D721Med (cell line): ENCODE results near the gene GSTM5.

Experiments
- DNase-seq: peaks from one replicate; pipeline ENCODE4 v3.0.0; 2011; ENCODE audit warnings: low spot score; ENCODE audit not compliant: insufficient read length
- FAIRE-seq: peaks from 2 replicates; lab custom pipeline; 2011; peaks lifted over from hg19 to GRCh38; lab: Jason Lieb, UNC
- CTCF ChIP-seq: IDR thresholded peaks from 2 replicates; pipeline ENCODE4 v1.5.1; 2012; ENCODE audit warnings: mild to moderate bottlenecking, control low read depth; ENCODE audit not compliant: insufficient read depth; ENCODE audit errors: missing control alignments

The GSTM5 gene

DNA sequence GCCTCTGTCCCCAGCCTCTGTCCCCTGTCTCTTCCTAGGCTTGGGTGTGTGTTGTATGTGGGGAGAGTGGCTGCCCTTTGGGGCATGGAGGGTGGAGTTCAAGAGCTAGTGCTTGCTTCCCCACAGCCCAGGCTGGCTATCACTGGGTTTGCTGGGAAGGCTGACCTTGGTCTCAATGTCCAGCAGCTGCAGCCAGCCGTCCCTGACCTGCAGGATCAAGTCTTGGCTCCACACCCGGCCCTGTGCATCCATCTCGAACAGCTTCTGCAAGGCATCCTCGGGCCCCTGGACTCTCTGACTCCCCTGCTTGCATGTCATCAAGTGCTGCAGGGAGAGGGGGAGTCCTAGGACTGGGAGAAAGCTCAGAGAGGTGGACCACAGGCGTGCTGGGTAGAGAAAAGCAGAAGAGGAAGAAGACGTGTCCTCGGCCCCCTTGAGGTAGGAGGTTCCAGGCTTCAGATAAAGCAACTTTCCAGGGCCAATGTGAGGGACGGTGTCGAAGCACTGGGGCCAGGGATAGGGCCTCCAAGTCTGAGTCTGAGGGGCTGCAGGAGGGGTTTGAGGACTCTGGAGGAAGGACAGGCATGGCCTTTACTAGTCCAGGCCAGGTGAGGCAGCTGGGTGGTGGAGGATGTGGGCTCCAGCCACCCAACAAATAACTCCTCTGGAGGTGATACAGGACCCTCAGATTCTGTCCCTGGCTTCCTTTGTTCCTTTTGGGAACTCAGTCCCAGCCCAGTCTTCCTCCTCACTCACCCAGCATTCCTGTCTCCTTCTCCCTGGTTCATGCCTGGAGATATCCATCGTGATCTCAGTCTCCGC lies 47.7 kb downstream of the GSTM5 start:
- TF ChIP-seq CTCF = no peak
- FAIRE-seq (no peak), DNase-seq (no peak)

DNA sequence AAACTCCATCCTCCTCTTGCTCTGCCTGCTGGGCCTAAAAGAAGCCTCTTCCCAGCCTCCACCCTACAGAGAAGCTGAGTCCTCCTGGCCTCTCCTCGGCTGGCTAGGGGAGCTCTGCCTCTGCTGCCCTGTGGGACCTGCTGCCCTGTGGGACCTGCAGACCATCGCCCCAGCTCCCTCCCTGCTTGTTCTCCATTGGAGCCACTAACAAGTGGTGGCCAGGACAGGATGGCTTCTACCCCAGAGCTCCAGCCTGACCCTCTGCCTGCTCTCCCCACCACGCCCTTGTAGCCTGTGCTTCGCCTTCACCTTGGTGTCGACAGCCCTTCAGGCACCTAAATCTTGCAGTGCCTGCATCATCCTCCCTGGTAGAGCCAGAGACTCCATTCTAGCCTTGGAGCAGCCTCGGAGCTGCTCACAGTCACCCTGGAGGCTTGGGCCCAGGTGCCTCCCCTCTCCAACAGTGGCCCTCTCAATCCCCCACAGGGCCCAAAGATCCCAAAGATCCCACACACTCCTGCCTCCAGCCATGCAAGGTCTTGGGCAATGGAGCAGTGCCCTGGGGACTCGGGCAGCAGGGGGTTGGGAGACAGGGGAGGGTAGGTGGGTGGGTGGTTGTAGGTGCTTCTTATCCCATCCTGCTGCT lies 48.7 kb downstream of the GSTM5 start:
- DNase-seq (no peak), FAIRE-seq (no peak)
- TF ChIP-seq CTCF = no peak

DNA sequence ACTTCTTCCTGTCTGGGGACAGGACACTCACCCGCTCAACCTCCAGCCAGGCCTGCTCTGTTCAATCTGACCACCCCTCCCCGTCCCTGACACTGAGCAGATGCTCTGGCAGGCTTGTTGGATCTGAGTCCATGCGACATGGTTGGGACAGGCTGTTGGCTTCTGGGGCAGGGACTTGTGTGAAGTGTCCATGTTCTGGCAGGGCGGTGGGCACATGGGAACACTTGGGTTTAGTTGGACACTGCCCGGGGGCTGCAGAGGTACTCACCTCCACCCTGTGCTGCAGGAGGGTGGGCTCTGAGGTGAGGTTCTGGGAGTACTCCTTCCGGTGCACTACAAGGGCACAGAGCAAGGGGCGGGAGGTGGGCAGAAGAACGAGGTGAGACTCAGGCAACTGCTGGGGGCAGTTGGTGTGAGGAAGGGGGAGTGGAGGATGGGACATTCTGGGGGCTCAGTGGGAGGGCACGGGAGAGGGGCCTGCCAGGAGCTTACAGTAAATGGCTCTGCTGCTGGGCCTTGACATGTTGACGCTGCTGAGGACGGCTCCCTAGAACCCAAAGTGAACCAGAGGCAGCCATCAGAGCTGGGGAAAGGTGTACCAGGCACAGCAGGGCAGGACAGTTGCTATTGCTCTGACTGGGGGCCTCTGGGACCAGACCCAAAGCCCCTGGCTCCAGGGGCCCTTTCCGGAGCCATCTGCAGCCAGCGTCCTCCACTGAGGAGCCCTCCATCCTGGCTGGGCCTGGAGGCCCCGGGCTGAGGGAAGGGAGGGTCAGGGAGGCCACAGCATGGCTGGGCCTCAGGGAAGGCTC lies 49.4 kb downstream of the GSTM5 start:
- no peak for TF ChIP-seq CTCF
- FAIRE-seq (no peak), DNase-seq (no peak)

GRCh38 chr1:109762039-109762585 lies 50.1 kb downstream of the GSTM5 start:
- TF ChIP-seq CTCF = no peak
- DNase-seq = no peak
- no peak for FAIRE-seq

- DNase-seq (no peak), FAIRE-seq (no peak)
- no peak for TF ChIP-seq CTCF
These were observed 51.0 kb downstream of the GSTM5 start for GRCh38 chr1:109762821-109763645.

DNA sequence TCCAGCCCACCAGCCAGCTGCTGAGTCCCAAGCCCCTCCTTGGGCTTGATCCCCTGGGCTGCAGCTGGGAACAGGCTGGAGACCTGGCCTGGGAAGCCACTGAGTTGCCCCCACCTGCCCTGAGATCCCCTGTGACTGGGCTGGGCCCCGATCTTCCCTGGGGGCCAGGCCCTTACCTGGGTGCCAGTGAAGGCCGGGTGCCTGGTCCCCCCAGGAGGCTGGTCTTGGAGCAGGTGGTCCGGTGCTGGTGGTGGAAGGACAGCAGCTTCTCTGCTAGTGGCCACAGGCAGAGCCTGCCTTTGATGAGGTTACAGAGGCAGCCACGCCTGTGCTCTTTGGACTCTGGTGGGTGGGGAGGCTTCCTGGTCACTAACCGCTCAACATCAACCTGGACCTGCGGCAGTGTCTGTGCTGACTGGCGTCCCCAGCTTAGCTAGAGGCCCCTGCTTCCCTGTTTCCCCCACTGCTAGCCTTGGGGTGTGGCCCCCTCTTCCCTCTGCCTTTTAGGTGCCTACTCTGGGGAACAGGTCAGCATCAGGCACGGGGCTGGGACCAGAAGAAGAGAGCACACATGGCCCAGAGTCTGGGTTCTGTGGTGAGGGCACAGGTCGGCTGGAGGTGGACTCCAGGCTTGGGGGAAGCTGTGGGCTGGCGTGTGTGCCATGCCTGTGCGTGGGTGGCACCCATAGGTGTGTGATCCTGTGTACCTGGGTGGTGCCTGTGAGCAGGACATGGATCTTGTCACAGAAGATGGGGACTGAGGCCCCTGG lies 51.8 kb downstream of the GSTM5 start, which contains the start of gene EPS8L3:
Gene EPS8L3, minus strand, starts transcription at position 278 of the 770 bp plus-strand sequence. CDS start 2,174 bp downstream, outside the sequence.
- FAIRE-seq = no peak
- DNase-seq = no peak
- no peak for TF ChIP-seq CTCF
